Epithelial cell of proximal tubule (primary cell): ENCODE results near the gene MPI. TPM values are rescaled to one million over a fixed set of nuclear protein-coding genes. Genes with fewer than 3 reads are reported as not detected.

Experiments used
- DNase-seq: peaks from one replicate; pipeline ENCODE4 v3.0.0-alpha.2; 2011; ENCODE audit warnings: low read depth
- H3K4me3 ChIP-seq: 2 replicates; pipeline ENCODE4 v1.5.1; 2011; ENCODE audit warnings: low read depth, mild to moderate bottlenecking, low read length
- total RNA-seq: library from RNA; depleted of rRNA; stranded (reverse); fragments of >200 nt; gene quantifications from 2 replicates; pipeline ENCODE4 v1.2.3, GENCODE V29; 2015
- TF ChIP-seq, protein P1 (sequence below): conservative IDR thresholded peaks from 2 replicates; pipeline ENCODE4 v1.5.1; 2012; ENCODE audit warnings: low read depth, mild to moderate bottlenecking, low read length

Gene MPI
- total RNA-seq, 1 donor from 2014 or later, result 64.2 TPM

DNA sequence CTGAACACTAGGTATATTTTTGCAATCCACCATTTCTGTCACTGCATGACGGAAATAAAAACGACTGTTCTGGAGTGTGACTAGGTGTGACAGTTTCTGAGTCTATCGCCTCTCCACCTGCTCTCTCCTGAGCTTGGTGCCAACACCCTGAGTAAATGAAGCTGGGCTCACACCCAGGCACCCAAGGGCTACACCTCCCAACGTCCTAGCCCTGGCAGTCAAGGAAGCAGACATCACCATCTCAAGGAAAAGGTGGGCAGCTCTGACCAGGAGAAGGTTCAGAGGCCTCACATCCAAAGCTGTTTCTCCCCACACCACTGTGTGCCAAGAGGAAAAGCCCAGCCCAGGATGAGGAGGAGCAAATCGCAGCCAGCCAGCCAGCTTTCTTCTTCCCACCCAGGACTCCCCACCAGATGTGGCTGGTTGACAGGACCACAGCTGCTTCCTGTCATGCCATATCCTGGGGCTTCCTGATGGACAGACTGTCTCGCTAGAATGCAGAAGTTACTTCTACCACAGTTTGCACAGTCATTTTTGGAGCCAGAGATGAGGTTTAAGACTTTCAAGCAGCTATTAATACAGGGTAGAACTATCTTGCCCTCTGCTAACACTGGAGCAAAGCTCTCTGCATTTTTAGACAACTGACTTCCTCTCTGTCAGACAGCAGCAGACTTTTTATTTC lies 20.0 kb upstream of the MPI start:
- TF ChIP-seq, protein P1, sequence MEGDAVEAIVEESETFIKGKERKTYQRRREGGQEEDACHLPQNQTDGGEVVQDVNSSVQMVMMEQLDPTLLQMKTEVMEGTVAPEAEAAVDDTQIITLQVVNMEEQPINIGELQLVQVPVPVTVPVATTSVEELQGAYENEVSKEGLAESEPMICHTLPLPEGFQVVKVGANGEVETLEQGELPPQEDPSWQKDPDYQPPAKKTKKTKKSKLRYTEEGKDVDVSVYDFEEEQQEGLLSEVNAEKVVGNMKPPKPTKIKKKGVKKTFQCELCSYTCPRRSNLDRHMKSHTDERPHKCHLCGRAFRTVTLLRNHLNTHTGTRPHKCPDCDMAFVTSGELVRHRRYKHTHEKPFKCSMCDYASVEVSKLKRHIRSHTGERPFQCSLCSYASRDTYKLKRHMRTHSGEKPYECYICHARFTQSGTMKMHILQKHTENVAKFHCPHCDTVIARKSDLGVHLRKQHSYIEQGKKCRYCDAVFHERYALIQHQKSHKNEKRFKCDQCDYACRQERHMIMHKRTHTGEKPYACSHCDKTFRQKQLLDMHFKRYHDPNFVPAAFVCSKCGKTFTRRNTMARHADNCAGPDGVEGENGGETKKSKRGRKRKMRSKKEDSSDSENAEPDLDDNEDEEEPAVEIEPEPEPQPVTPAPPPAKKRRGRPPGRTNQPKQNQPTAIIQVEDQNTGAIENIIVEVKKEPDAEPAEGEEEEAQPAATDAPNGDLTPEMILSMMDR, result no peak
- H3K4me3 ChIP-seq, result no peak overlapping the region
- DNase-seq, result no peak

DNA sequence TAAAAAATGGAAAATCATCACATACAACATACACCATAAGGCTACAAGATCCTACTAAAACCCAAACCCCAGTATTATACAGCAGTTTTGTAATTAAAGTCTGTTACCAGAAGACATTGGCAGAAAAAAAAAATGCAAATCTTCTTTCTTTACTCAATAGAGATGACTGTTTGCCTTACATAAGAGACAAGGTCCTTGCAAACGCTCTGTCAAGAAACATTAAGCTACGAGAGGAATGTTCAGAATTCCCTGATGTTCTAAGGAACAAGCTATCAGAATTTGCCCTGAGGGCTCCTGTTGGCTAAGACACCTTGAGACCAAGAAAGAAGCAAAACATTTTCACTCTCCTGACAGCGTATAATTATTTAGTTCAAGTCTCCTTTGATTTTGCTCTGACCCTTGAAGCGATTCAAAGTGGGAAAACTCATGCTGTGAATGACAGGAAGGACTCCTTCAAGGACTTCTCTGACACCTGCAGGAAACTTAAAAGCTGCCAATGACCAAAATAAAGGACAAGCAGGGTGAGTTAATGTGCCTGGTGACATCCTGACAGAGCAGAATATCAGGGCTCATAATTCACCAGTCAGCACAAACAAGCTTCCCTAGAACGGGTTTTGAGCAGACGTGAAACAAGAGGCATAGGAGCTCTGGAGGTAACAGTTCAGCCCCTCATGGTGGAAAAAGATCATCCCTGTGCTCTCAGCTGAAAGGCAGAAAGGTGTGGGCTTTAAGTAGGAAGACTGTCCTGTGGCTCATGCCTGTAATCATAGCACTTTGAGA lies 19.2 kb upstream of the MPI start:
- TF ChIP-seq, protein P1, result no peak
- DNase-seq, result no peak
- H3K4me3 ChIP-seq, result no peak overlapping the region

GRCh38 chr15:74872702-74873035 lies 17.2 kb upstream of the MPI start:
- TF ChIP-seq, protein P1, result no peak
- peak overlapping the region; percentile 94 for H3K4me3 ChIP-seq
- no peak for DNase-seq

DNA sequence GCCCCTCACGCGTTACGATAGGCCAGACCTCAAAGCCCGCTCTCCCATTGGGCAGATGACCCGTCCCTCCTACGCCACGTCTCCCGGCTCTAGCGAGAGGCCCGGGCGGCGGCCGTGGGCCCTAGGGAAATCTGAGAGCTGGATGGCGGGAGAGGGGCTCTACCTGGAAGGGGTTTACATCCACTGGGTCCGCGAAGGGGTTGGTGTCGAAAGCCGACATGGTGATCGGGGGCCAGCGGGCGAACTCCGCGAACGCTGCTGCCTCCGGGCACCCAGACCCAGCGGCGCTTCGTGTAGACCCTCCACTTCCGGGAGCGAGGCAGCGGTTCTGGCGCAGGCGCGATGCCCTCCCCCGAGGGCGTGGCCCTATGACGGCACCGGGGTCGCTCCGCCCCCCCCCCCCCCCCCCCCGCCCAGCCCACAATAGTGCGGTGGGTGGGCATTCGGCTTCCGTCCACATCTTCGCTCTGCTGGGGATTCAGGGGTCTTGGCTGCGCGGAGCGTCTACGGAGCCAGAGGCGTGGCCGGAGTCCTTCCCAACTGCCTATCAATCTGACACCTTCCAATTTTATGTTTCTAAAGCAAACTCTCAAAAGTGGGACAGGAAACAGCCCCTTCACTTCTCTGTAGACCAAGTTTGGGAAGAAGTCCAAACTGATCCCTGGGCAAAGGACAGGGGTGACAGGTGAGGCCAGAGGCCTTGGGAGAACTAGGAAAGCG lies 16.6 kb upstream of the MPI start, which contains the start of gene SCAMP2:
Gene SCAMP2, minus strand, starts transcription at position 330 of the 720 bp plus-strand sequence. Its CDS starts 110 bp downstream, at position 220.
- no peak for DNase-seq
- H3K4me3 ChIP-seq, result peak within 1 kb of the TSS; percentile 94
- TF ChIP-seq, protein P1, result no peak

DNA sequence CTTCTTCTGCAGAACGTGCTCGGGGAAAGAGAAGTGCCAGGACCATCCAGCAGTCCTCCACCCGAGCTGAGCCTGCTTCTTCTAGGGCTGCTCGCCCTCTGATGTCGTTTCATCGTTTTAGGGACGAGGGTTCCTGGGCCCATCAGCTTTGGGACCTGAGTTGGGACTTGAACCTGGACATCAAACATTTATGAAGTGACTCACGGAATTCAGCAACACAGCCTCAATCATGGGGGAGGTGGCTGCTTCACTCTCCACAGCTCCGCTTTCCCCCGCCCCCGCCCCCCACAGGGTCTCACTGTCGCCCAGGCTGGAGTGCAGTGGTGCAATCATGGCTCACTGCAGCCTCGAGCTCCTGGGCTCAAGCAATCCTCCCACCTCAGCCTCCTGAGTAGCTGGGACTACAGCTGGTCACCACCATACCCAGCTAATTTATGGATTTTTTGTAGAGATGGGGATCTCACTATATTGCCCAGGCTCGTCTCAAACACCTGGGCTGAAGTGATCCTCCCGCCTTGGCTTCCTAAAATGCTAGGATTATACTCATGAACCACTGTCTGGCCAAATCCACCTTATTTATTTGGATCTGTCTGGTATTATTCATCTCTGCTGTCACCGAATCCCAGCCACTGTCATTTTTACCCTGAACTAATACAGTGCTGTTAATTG lies 16.0 kb upstream of the MPI start:
- H3K4me3 ChIP-seq, result peak overlapping the region; percentile 94
- DNase-seq, result no peak
- TF ChIP-seq, protein P1, result no peak

DNA sequence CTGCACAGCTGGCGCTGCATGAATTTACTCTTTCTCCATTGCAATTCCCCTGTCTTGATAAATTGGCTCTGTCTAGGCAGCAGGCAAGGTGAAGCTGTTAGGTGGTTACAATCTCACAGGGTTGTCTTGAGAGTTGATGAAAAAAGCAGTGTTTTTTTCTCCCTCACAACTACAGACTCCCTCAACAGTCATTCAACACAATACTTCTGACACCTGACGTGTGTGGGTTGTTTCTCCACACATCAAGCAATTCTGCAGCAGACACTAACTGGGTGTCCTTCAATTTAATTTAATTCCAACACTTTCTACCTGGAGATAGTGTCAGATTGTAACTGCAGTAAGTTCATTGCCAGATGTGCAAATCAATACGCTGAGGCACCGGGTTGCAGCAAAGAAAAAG lies 11.6 kb upstream of the MPI start:
- no peak for DNase-seq
- TF ChIP-seq, protein P1, result no peak
- no peak overlapping the region for H3K4me3 ChIP-seq
